HepG2 (cell line): ENCODE measurements around the gene IFT172. TPM values are rescaled to one million over a fixed set of nuclear protein-coding genes. Genes with fewer than 3 reads are reported as not detected.

ENCODE experiments used
- ATF7 ChIP-seq, 2 experiments: fragments of 450-650 bp in 1 of 2; sonication (generic) in 1 of 2; formaldehyde crosslinking in 1 of 2; IDR thresholded peaks; 2 replicates each; pipeline versions ENCODE4 v1.4.0 to v1.6.1; 2016 to 2020; ENCODE audit warnings: antibody characterized with exemption in 1 of 2, mild to moderate bottlenecking in 1 of 2, missing genetic modification reagents in 1 of 2
- KAT7 ChIP-seq: IDR thresholded peaks from 2 replicates; pipeline ENCODE4 v1.6.1; 2018; ENCODE audit warnings: borderline replicate concordance, missing compliant biosample characterization
- NRL ChIP-seq: sonication (generic); formaldehyde crosslinking; IDR thresholded peaks from 2 replicates; pipeline ENCODE4 v1.5.0; 2020; ENCODE audit warnings: missing genetic modification reagents, mild to moderate bottlenecking, moderate library complexity, borderline replicate concordance
- PAWR ChIP-seq: sonication (generic); formaldehyde crosslinking; IDR thresholded peaks from 2 replicates; pipeline ENCODE4 v1.4.0; 2020; ENCODE audit warnings: missing genetic modification reagents, mild to moderate bottlenecking, borderline replicate concordance
- SRSF1 ChIP-seq: fragments of 200-400 bp; formaldehyde crosslinking; optimal IDR thresholded peaks from 2 replicates; pipeline ENCODE3; 2017; ENCODE audit warnings: mild to moderate bottlenecking, low read depth, low read length, moderate library complexity
- ZNF282 ChIP-seq: fragments of 450-650 bp; IDR thresholded peaks from 2 replicates; pipeline ENCODE4 v1.6.1; 2018; ENCODE audit not compliant: partially characterized antibody
- ZNF547 ChIP-seq: sonication (generic); formaldehyde crosslinking; IDR thresholded peaks from 2 replicates; pipeline ENCODE4 v1.5.1; 2020; ENCODE audit warnings: mild to moderate bottlenecking, missing genetic modification reagents
- ZNF792 ChIP-seq: IDR thresholded peaks from 2 replicates; pipeline ENCODE4 v1.6.1; 2016
- polyA plus RNA-seq, 8 experiments: library from polyadenylated mRNA; depleted of rRNA in 3 of 8; stranded (reverse) in 7 of 8; unstranded in 1 of 8; fragments of >200 nt; fragmentation: Illumina TruSeq in 4 of 8; extraction: Trizol in 4 of 8; gene quantifications; 2 replicates each; pipeline versions ENCODE4 v1.2.1 to v1.2.3, GENCODE V29; 2011 to 2016; ENCODE audit warnings: low read depth in 4 of 8, missing spikeins in 1 of 8, mixed read lengths in 1 of 8; ENCODE audit not compliant: insufficient read depth in 1 of 8
- total RNA-seq, 5 experiments: library from RNA; depleted of rRNA; stranded (reverse); fragments of >200 nt; fragmentation: Illumina TruSeq; extraction: Trizol; gene quantifications; 2 replicates each; pipeline ENCODE4 v1.2.3, GENCODE V29; 2016; ENCODE audit warnings: low read depth in 1 of 5
- TF ChIP-seq, protein P1 (sequence below): sonication (generic); formaldehyde crosslinking; IDR thresholded peaks from 2 replicates; pipeline ENCODE4 v1.5.0; 2020; ENCODE audit warnings: missing genetic modification reagents, mild to moderate bottlenecking, borderline replicate concordance
- TF ChIP-seq, protein P2 (sequence below): sonication (generic); formaldehyde crosslinking; IDR thresholded peaks from 2 replicates; pipeline ENCODE4 v1.5.0; 2020; ENCODE audit warnings: mild to moderate bottlenecking, missing genetic modification reagents, borderline replicate concordance
- TF ChIP-seq, protein P3 (sequence below): sonication (generic); formaldehyde crosslinking; IDR thresholded peaks from 2 replicates; pipeline ENCODE4 v1.9.0; 2022; ENCODE audit warnings: missing genetic modification reagents, mild to moderate bottlenecking, borderline replicate concordance
- TF ChIP-seq, protein P4 (sequence below): sonication (generic); formaldehyde crosslinking; IDR thresholded peaks from 2 replicates; pipeline ENCODE4 v1.4.0; 2020; ENCODE audit warnings: mild to moderate bottlenecking, low read depth, missing genetic modification reagents

IFT172 gene
- total and polyA plus RNA-seq, 2 of the 13 experiments (the other 11 are each of a cell fraction or from before 2014, with no cell fraction given) = 21.6 to 35.7 TPM

DNA sequence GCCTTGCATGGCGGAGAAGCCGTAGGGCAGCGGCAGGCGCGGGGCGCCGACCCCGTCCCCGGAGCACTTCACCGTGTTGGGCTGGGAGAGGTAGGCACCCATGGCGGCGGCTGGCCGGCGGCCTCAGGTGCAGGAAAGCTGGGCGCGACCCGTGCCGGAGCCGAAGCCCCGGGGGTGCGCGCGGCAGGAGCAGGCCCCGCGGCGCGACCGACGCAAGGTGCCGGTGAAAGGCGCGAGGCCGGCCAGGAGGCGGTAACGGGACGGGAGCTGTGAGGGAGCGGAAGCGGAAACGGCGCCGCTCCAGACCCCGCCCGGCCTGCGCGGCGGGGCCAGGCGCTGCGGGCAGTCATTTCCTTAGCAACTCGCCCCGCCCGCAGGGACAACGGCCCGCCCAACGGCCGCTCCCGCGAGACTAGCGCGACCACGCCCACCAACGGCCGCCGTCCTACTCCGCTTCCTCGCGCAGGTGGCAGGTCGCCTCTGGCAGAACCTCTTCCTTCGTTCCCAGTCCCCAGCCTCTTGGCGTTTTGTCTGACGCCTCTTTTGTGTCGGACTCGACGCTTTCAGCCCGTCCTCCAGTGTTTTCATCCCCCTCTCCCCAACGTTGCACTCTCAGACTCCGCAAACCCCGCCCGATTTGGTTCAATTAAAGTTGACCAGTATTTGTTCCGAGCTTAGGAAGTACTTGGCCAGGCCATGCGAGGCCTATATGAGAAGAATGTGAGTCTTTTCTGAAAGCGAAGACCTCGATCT, 80.0 kb downstream of the IFT172 start, which contains the start of gene PPM1G (continued):
- TF ChIP-seq PAWR (CRISPR knock-in tag) (no peak), KAT7 (CRISPR knock-in tag) (peak; percentile 93), SRSF1 (no peak), ZNF282 (no peak), NRL (CRISPR knock-in tag) (peak; percentile 73; the same call in 1 of the 2 replicates), ZNF547 (CRISPR knock-in tag) (peak; percentile 99), ZNF792 (CRISPR knock-in tag) (peak; percentile 84; the same call in 1 of the 2 replicates), ATF7 (IDR thresholded peaks at IDR 0.05) (no peak), ATF7 (CRISPR knock-in tag; IDR thresholded peaks at IDR 0.05) (no peak; the same call in 1 of the 2 replicates)
- TF ChIP-seq, protein P1, sequence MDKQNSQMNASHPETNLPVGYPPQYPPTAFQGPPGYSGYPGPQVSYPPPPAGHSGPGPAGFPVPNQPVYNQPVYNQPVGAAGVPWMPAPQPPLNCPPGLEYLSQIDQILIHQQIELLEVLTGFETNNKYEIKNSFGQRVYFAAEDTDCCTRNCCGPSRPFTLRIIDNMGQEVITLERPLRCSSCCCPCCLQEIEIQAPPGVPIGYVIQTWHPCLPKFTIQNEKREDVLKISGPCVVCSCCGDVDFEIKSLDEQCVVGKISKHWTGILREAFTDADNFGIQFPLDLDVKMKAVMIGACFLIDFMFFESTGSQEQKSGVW (CRISPR knock-in tag) = no peak; the same call in 1 of the 2 replicates
- TF ChIP-seq, protein P2, sequence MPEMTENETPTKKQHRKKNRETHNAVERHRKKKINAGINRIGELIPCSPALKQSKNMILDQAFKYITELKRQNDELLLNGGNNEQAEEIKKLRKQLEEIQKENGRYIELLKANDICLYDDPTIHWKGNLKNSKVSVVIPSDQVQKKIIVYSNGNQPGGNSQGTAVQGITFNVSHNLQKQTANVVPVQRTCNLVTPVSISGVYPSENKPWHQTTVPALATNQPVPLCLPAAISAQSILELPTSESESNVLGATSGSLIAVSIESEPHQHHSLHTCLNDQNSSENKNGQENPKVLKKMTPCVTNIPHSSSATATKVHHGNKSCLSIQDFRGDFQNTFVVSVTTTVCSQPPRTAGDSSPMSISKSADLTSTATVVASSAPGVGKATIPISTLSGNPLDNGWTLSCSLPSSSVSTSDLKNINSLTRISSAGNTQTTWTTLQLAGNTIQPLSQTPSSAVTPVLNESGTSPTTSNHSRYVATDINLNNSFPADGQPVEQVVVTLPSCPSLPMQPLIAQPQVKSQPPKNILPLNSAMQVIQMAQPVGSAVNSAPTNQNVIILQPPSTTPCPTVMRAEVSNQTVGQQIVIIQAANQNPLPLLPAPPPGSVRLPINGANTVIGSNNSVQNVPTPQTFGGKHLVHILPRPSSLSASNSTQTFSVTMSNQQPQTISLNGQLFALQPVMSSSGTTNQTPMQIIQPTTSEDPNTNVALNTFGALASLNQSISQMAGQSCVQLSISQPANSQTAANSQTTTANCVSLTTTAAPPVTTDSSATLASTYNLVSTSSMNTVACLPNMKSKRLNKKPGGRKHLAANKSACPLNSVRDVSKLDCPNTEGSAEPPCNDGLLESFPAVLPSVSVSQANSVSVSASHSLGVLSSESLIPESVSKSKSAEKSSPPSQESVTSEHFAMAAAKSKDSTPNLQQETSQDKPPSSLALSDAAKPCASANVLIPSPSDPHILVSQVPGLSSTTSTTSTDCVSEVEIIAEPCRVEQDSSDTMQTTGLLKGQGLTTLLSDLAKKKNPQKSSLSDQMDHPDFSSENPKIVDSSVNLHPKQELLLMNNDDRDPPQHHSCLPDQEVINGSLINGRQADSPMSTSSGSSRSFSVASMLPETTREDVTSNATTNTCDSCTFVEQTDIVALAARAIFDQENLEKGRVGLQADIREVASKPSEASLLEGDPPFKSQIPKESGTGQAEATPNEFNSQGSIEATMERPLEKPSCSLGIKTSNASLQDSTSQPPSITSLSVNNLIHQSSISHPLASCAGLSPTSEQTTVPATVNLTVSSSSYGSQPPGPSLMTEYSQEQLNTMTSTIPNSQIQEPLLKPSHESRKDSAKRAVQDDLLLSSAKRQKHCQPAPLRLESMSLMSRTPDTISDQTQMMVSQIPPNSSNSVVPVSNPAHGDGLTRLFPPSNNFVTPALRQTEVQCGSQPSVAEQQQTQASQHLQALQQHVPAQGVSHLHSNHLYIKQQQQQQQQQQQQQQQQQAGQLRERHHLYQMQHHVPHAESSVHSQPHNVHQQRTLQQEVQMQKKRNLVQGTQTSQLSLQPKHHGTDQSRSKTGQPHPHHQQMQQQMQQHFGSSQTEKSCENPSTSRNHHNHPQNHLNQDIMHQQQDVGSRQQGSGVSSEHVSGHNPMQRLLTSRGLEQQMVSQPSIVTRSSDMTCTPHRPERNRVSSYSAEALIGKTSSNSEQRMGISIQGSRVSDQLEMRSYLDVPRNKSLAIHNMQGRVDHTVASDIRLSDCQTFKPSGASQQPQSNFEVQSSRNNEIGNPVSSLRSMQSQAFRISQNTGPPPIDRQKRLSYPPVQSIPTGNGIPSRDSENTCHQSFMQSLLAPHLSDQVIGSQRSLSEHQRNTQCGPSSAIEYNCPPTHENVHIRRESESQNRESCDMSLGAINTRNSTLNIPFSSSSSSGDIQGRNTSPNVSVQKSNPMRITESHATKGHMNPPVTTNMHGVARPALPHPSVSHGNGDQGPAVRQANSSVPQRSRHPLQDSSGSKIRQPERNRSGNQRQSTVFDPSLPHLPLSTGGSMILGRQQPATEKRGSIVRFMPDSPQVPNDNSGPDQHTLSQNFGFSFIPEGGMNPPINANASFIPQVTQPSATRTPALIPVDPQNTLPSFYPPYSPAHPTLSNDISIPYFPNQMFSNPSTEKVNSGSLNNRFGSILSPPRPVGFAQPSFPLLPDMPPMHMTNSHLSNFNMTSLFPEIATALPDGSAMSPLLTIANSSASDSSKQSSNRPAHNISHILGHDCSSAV = no peak
- TF ChIP-seq, protein P3, sequence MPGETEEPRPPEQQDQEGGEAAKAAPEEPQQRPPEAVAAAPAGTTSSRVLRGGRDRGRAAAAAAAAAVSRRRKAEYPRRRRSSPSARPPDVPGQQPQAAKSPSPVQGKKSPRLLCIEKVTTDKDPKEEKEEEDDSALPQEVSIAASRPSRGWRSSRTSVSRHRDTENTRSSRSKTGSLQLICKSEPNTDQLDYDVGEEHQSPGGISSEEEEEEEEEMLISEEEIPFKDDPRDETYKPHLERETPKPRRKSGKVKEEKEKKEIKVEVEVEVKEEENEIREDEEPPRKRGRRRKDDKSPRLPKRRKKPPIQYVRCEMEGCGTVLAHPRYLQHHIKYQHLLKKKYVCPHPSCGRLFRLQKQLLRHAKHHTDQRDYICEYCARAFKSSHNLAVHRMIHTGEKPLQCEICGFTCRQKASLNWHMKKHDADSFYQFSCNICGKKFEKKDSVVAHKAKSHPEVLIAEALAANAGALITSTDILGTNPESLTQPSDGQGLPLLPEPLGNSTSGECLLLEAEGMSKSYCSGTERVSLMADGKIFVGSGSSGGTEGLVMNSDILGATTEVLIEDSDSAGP (CRISPR knock-in tag) = peak; percentile 91; the same call in 1 of the 2 replicates
- TF ChIP-seq, protein P4, sequence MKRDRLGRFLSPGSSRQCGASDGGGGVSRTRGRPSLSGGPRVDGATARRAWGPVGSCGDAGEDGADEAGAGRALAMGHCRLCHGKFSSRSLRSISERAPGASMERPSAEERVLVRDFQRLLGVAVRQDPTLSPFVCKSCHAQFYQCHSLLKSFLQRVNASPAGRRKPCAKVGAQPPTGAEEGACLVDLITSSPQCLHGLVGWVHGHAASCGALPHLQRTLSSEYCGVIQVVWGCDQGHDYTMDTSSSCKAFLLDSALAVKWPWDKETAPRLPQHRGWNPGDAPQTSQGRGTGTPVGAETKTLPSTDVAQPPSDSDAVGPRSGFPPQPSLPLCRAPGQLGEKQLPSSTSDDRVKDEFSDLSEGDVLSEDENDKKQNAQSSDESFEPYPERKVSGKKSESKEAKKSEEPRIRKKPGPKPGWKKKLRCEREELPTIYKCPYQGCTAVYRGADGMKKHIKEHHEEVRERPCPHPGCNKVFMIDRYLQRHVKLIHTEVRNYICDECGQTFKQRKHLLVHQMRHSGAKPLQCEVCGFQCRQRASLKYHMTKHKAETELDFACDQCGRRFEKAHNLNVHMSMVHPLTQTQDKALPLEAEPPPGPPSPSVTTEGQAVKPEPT = no peak; the same call in none of the 2 replicates
